ENCODE data around the gene KAT8.
A peak's percentile ranks its signal among the peaks of the same experiment; 100 is the strongest.
"Not testable (repeated sequence)": the region's sequence is repeated elsewhere in the genome, so short reads cannot be mapped to it uniquely, and the experiment has no call there.

Gene KAT8

DNA sequence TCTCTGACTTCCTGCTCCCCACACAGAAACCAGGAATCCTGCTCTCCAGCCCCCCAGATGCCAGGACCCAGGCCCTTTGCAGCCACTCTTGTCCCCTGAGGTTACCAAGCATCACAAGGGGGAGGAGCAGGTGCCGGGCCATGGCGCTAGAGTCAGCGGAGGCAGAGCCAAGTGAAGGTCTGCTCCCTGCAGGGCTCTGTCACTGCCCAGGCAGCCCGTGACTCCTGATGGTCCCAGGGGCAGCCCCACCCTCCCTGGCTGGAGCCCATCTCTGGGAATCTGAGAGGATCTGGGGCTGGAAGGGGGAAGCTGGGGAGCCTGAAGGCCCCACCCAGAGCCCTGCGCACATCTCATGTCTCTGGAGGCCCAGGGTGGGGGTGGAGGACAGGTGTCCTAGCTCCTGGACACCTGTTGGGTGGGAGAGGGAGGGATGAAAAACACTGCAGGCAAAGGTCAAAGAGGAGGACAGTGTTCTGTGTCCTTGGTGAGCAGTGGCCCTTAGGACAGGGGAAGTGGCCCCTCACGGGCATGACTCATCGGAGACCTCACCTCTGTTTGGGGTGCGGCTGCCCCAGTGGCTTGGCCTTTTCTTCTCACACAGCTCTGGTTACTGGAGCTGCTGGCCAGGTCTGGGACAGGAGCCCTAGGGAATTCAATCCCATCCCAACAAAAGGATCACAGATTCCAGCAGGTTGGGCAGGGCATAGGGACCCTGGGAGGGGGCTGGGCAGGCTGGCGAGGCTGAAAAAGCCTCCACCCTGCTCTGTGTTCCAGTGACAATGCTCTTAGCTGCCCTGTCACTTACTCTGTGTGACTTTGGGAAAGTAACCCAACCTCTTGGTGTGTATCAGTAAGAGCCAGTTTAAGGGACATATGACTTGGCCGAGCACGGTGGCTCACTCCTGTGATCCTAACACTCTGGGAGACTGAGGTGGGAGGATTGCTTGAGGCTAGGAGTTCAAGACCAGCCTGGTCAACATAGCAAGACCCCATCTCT is 32.7 kb downstream of the KAT8 start, which contains the start of gene PRSS36:
PRSS36 (minus strand) TSS at position 173 of the 997 bp plus-strand sequence; CDS start at position 142, 31 bp downstream.
- no peak for DNase-seq

DNA sequence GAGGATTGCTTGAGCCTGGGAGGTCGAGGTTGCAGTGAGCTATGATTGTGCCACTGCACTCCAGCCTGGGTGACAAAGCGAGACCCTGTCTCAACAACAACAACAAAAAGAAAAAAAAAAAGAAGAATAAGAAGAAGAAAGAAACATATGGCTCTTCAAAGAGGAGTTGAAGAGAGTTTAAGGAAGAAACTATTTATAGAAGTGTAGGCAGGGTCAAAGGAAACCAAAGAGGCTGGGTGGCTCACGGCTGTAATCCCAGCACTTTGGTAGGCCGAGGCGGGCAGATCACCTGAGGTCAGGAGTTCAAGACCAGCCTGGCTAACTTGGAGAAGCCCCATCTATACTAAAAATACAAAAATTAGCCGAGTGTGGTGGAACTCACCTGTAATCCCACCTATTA is 33.5 kb downstream of the KAT8 start:
- DNase-seq: not testable (repeated sequence)

DNA sequence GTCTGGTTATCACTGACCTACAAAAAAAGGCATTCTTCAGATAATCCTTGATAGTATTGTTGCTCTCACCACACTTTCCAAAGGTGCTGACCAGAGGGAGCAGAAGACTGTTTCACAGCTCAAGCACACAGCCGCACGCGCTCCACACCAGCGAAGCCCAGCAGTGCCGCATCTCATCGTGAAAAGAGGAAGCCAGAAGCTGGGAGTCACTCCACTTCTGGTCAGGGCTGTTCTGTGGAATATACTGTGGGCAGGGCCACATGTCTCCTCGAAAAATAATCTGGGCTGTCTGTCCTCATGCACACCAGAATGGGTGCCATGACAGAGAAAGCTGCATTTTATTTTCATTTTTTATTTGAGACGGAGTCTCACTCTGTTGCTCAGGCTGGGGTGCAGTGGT is 39.7 kb downstream of the KAT8 start:
- DNase-seq: no peak

DNA sequence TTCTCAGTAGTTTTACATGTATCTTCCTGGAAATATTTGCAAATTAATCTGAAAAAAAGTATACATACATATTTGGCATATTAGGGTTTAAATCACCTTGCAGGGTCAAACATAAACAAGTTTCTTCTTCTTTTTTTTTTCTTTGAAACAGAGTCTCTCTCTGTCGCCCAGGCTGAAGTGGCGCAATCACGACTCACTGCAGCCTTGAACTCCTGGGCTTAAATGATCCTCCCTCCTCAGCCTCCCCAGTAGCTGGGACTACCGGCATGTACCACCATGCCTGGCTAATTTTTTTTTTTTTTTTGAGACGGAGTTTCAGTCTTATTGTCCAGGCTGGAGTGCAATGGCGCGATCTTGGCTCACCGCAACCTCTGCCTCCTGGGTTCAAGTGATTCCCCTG is 49.9 kb downstream of the KAT8 start:
- no peak for DNase-seq

DNA sequence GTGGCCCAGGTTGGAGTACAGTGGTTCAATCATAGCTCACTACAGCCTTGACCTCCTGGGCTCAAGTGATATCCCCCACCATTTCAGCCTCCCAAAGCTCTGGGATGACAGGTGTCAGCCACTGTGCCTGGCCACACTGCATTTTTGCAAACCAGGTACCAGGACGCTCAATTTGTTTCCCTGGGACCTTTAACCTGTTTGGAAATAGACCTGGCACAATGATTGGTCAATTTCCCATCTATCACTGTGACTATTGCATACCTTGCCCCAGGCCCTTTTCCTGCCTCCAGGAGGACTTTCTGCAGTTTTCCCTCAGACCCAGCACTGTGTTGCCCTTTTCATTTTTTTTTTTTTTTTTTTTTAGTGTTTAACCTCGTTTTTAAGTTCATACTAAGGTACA is 51.4 kb downstream of the KAT8 start:
- DNase-seq: no peak

DNA sequence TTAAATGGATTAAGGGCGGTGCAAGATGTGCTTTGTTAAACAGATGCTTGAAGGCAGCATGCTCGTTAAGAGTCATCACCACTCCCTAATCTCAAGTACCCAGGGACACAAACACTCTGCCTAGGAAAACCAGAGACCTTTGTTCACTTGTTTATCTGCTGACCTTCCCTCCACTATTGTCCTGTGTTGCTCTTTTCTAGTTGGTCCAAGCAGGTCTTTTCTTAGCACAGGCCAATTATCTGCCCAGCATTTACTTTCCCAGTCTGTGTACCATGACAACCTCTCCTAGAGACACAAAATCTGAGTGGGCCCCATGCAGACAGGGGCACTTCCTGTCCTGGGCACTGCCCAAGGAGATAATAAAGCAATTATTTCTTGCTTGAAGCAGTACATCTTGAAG is 52.6 kb downstream of the KAT8 start:
- not testable (repeated sequence) for DNase-seq

DNA sequence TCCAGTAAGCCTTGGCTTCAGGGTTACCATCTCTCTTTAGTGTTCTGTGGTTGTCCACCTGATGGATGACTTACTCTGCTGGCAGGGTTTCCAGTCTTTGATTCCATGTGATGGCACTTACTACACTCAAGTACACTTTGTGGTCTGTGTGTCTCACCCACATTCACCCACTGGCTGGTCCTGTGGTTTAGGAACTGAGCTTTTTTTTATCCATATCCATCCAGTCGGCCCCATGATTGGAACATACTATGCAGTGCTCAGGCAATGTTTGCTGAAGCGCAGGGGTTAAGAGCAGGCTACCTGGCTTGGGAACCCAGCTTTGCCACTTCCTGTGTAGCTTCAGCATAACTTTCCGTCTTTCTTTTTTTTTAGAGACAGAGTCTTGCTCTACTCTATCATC is 59.7 kb downstream of the KAT8 start:
- peak; percentile 48 for DNase-seq

DNA sequence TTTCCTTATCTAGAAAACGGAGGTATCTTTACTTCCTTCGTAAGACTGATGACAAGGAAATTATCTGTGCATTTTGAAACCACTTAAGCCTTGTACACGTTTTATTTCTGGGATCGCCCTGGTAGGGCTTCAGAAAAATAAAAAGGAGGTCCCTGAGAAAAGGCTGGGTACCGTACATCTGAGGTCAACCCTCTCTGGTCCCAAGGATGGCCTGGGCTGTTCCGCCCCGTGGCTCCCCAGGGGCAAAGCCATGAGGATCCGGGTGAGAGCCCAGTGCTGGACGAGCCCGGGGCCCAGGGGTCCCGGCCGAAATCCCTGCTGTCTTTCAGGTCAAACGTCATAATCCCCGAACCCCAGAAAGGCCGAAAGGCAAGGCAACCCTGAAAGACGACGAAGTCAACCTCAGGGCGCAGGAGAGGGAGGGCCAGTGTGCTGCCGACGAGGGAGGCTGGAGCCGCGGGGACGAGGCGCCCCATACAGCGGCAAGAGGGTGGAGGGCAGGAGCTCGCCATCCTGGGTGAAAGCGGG is 61.8 kb downstream of the KAT8 start:
- DNase-seq: no peak

DNA sequence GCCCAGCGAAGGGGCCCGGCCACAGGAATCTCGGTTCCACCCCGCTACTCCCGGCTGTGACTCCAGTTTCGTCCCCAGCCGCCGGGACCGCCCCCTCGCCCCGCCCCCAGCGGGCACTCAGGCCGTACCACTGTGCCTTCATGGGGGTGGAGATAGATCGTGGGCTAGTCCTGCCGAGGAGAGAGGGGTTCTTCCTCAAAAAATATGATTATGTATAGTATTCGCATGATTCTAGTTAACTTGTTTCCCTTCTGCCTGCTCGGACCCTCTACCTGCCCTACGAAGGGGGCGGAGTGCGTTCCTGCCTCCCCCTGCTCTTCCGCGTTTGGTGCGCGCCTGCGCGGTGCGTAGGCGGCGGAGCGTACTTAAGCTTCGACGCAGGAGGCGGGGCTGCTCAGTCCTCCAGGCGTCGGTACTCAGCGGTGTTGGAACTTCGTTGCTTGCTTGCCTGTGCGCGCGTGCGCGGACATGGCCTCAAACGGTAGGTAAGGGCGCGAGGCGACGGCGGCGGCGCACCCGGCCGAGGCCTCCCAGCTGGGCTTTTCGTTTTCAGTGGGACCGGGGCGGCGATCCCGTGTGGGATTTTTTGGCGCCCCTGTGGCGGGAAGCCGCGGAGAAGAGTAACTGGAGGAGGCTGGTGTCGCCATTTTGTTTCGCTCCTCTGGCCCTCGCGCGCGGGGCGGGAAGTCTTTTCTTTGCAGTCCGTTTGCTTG is 62.4 kb downstream of the KAT8 start, which contains the start of gene FUS:
FUS (plus strand) TSS at position 393 of the 713 bp plus-strand sequence; CDS start at position 469, 76 bp downstream.
- peak; percentile 95 for DNase-seq

Data from femur (tissue), 1 donor.